NOMO-1 treated with dmso at 0.1 percent for 144 hours (cell line): Measurements from ENCODE around the gene CPA4.

ENCODE experiments used
- DNase-seq: peaks from one replicate; lab custom pipeline; 2025; ENCODE audit not compliant: unreplicated experiment; lab: John Stamatoyannopoulos, UW

Gene CPA4

DNA sequence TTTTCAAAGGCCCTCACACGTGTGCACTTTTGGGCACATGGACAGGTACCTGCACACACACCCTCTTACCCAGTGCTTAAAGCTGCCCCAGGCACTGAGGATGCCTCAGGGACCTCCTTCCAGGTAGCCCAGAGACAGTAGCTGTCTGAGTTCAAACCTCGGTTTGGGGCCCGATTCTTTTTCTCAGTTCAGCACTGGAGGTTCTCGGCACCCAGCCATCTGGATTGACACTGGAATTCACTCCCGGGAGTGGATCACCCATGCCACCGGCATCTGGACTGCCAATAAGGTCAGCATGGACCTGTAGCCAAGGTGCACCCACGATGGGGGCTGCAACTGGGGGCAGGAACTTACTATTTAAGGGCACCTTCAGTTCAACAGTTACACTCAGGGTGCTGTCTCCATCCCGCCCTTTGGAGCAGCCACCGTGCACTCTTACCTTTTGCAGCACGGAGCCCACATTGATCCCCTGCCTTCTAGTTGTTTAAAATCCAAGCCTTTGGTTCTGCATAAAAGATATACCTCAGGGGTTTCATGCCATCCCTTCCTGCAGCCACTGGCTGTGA is 69.4 kb downstream of the CPA4 start:
- DNase-seq = no peak

DNA sequence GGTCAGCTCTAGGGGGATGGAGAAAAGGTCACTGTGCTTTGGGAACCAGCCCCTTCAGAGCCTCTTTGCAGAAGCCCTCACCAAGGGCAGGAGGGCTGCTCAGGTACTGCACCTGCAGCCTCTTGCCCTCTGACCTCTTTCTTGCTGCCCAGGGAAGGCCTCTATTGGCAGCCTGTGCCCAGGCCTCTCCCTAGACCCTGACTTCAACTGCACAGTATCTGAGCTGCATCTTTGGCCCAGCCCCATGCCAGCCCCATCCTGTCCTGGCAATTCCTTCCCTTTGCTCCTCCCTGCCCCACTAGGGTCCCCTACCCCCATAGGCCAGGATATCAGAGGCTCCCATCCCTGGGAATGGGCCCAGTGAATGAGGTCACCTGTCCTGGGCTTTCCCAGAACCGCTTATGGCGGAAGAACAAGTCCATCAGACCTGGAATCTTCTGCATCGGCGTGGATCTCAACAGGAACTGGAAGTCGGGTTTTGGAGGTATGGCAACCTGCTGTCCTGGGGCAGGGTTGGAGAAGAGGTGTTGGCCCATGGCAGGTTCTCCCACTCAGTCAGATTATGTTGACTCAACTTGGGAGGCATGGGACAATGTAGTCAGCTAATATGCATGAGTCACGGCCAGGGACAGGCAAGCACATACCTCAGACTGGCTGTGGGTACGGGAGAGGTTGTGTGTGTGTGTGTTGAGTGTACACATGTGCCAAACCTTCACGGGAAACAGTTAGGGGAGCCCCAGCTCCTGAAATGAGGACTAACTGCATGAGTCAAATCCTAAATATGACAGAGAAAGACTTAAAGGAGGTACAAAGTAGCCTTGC is 70.3 kb downstream of the CPA4 start:
- DNase-seq = no peak

DNA sequence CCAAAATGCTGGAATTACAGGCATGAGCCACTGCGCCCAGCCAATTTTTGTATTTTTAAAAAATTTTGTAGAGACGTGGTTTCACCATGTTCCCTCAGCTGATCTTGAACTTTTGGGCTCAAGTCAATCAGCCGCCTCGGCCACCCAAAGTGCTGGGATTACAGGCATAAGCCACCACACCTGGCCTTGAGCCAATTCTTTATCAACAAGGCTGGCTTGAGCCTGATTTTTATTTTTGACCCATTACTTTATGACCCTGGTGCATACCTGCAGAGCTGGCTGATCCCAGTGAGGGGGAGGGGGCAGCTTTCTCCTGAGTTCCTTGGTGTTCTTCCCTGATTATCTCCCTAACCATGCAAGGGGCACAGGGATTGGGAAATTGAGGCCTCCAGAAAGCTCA is 71.5 kb downstream of the CPA4 start:
- DNase-seq = no peak

DNA sequence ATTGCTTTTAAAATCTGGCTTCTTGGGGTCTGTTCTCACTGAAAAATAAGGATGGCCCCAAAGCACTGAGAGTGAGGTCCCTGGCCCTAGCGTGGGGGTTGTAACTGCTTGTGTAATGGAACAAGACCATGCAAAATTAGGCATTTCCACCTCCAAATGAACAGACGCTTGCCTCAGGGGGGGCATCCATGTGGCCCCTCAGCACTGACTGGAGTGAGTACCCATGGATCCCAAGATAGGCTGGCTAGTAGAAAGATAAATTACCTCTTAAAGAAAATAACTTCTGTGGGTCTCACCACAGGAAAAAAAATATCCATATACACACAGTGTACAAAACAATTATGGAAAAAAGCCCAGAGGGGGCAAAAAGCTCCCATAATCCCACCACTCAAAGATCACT is 72.1 kb downstream of the CPA4 start:
- DNase-seq = no peak

DNA sequence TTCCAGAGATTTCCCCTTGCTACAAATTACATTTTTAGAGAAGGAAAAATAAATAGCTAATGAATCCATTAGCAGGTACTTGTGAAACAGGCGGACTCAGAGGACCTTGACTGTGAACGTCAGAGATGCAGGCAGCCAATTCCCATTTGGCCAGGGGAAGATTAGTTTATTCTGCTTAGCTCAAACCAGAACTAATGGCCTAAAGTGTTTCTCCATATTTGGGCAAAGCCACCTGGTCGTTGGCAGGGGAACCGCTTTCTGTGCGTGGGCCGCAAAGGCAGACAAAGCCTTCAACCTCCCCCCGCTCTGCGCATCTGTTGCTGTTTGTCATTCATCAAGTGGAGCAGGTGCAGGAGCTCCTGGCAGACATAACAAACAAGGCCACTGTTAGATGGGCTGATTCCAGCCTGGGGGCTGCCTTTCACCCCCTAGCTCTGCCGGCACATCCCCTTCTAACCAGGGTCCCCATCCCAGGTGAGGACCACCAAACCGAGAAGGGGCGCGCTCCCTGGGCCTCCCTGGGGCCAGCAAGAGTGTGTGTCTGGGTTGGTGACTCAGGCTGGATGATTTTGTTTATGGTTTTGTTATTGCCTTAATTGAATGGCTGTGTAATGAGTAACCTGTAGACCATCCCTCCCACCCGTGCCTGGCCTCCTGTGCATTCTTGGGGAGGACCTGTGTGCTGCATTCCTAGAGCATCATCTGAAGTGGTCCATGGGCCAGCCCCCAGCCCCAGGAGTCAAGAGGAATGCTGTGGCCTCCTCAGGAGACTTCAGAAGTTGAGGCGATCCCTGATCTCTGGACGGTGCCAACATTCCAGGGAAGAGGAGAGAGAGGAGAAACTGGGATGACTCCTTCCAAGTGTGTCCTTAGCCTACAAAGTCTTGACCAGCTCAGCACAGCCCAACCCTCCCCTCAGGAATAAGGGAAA is 72.8 kb downstream of the CPA4 start:
- no peak for DNase-seq

DNA sequence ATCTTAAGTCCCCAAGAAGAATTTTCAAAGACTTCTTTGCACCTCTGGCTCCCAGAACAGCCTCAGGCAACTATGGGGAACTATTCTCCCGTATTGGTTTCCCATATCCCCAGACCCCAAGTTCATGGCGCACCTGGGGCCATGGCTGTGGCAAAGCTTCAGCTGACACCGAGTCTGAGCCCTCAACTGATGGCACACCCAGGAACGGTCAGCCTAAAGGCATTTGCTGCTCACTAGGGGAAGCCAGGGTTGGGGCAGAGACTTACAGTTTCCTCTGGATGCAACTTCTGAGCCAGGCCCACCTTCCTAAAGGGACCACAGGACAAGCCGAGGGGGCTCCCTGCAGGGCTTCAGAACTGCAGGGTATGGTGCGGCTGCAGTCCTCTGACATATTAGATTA is 73.6 kb downstream of the CPA4 start:
- no peak for DNase-seq

DNA sequence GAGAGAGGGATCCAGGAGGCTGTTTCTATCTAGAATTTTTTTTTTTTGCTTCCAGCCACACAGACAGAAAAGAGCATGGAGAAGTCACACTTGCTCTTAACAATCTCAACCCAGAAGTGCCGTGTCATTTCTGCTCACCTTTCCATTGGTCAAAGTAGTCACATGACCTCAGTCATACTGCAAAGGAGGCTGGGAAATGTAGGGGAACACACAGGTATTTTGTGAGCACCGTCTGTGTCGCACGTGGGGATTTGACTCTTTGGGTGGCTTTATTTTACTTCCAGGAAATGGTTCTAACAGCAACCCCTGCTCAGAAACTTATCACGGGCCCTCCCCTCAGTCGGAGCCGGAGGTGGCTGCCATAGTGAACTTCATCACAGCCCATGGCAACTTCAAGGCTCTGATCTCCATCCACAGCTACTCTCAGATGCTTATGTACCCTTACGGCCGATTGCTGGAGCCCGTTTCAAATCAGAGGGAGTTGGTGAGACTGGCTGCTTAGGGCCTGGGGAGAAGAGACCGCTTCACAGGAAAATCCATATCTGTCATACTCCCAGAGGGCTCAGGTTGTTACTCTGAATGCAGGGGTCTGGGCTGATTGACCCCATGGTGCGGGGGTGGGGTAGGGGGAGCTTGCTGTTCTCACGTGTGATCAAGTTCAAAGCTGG is 74.3 kb downstream of the CPA4 start:
- no peak for DNase-seq

DNA sequence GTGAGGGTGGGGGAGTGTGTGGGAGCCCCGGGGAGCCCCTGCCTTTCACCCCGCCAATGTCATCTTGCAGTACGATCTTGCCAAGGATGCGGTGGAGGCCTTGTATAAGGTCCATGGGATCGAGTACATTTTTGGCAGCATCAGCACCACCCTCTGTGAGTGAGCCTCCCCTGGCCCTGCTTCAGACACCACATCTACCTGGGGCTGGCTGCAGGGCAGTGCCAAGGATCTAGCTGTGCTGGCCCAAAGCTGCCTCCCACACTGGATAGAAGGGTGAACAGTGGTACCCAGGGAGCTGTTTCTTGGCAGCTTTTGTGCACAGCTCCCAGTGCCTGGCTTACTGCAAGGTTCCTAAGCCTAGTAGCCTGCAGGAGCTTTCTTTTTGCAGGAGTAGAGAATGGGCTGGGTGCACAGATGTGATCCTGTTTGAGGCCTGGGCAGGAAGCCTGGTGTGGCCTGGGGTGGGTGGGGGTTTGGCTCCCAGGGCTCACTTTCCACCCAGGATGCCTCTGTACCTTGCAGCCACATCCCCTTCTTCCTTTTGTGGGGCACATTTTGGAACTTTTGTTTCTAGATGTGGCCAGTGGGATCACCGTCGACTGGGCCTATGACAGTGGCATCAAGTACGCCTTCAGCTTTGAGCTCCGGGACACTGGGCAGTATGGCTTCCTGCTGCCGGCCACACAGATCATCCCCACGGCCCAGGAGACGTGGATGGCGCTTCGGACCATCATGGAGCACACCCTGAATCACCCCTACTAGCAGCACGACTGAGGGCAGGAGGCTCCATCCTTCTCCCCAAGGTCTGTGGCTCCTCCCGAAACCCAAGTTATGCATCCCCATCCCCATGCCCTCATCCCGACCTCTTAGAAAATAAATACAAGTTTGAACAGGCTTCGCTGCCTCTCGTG is 75.1 kb downstream of the CPA4 start:
- DNase-seq = no peak

DNA sequence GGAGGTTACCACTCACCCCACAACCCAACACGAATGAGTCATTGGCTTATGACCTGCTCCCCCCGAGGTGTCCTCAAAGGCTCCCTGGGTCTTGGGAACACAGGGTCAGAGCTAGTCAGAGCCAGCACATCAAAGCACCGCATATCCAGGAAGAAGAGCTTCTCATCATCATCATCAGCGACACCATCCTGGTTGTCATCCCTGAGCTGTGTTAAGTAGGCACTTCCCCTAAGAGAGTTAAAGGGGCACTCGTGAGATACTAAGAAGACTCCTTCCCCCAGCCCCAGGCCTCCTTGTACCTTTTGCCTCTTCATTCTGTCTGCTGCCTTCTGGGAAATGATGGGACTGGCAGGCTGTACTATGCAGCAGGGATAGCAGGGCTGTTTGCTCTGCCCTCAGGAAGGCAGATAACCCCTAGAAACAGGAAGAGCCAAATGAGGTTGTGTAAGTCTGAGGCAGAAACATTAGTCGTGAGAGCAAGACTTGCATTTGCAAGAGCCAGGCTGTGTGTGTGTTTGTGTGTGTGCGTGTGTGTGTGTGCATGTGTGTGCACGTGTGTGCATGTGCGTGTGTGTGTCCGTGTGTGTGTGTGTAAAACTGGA is 76.2 kb downstream of the CPA4 start:
- peak; percentile 60 for DNase-seq

DNA sequence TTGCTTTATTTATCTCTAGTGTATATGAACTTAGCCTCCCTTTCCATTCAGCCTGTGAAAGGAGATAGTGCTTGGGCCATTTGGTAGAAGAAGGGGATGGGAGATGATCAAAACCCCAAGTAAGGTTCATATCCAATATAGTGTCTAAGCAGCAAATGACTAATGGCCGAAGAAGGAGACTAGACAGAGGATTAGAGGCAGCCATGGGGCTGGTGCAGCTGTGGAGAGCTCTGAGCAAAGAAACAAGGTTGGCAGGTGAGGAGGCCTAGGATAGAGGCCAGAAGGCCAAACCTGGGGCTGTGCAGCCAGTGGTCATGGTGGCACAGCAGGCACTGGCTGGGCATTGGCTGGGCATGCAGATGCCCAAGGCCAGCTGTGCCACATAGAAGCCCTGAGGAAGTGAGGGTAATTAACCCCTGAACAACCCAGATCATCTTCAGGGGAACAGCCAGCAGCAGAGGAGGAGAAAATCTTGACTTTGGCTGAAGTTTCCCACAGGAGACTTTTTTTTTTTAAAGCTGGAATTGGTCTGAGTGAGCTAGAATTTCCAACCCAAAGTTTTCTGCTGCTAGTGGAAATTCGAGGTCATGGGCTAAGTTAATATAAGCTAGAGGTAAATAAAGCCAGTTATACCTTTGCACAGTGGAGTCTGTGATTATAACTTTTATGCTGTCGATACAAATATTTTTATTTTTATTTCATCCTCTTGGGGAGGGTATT is 77.0 kb downstream of the CPA4 start:
- DNase-seq = no peak

DNA sequence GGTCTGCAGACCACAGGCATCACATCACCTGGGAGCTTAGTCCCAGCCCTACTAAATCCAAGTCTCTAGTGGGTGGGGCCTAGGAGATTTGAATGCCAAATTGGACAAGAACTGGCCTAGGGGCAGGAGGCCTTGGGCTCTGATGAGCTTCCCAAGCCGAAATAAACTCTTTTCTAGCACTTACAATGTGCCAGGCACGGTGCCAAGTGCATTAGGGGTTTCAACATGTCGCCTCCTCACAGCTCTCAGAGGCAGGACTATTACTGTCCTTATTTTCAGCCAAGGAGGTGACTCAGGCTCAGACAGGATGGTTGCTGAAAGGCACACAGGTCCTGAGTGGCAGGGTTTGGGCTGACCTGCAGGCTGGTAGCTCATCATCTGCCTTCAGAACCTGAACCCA is 78.1 kb downstream of the CPA4 start:
- no peak for DNase-seq

DNA sequence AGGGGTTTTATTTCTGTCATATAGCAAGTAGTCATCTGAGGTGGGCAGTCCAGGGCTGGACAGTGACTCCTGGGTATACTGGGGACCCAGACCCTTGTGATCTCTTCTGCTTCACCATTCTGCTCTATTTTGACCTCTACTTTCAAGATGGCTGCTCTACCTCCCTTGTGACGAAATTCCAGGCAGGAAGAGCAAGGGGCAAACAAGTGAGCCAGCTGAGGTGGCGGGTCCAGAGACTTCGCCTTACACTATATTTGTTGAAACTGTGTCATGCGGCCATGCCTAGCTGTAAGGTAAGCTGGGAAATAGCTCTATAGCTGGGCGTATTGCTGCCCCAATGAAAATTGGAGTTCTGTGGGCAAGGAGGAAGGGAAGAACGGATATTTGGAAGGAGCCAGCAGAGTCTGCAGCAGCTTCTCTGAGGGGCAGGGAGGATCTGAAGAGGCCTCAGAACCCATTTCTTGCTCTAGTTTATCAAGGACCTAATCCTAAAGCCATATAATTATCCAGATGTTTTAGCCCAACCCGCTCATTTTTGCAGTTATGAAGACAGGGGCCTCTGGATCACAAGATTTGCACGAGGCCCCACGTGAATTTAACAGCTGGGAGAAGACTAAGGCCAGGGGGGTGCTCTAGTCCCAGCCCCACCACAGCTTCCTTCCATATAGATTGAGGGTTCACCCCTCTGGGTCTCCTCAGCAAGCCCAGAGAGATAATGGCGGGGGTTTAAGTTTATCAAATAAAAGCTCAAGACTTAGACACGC is 79.6 kb downstream of the CPA4 start:
- no peak for DNase-seq
